Epithelial cell of proximal tubule (primary cell): ENCODE data around the gene WDFY4. TPM values are rescaled to one million over a fixed set of nuclear protein-coding genes. Genes with fewer than 3 reads are reported as not detected.

Experiments used
- DNase-seq: peaks from one replicate; pipeline ENCODE4 v3.0.0-alpha.2; 2011; ENCODE audit warnings: low read depth
- H3K4me3 ChIP-seq: 2 replicates; pipeline ENCODE4 v1.5.1; 2011; ENCODE audit warnings: low read depth, mild to moderate bottlenecking, low read length
- total RNA-seq: library from RNA; depleted of rRNA; stranded (reverse); fragments of >200 nt; gene quantifications from 2 replicates; pipeline ENCODE4 v1.2.3, GENCODE V29; 2015
- TF ChIP-seq, protein P1 (sequence below): conservative IDR thresholded peaks from 2 replicates; pipeline ENCODE4 v1.5.1; 2012; ENCODE audit warnings: low read depth, mild to moderate bottlenecking, low read length

WDFY4 gene
- total RNA-seq, 1 donor from 2014 or later = not detected

DNA sequence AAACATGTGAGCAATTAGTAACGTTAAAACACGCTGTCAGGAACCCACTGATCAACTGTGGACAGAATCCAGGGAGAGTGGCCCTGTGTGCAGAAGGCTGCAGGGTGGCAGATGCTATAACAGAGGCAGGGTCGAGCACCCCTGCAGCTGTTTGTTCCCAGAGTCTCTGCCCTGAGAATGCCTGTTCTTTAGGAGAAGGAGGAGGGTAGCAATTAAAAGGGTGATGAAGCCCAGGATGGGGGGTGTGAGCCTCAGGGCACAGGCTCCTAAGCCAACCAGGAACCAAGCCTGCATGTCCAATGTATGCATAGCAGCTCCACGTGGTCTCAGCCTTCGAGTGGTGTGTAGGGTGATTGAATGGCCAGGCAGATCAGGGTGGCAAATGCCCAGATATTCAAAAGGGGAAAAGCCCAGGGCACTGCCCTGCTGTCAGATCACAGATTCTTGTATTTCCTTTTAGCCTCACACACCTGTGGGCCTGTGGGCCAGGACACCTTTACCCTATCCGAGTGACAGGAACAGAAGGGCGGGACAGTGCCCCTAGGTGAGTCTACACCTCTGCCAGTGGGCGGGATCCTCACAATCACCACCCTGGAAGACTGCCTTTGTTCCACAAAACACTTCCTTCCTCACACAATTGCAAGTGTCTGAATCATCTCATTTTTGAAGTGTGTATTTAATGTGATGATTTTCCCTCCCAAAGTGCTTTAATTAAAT is 7.3 kb downstream of the WDFY4 start:
- TF ChIP-seq, protein P1, sequence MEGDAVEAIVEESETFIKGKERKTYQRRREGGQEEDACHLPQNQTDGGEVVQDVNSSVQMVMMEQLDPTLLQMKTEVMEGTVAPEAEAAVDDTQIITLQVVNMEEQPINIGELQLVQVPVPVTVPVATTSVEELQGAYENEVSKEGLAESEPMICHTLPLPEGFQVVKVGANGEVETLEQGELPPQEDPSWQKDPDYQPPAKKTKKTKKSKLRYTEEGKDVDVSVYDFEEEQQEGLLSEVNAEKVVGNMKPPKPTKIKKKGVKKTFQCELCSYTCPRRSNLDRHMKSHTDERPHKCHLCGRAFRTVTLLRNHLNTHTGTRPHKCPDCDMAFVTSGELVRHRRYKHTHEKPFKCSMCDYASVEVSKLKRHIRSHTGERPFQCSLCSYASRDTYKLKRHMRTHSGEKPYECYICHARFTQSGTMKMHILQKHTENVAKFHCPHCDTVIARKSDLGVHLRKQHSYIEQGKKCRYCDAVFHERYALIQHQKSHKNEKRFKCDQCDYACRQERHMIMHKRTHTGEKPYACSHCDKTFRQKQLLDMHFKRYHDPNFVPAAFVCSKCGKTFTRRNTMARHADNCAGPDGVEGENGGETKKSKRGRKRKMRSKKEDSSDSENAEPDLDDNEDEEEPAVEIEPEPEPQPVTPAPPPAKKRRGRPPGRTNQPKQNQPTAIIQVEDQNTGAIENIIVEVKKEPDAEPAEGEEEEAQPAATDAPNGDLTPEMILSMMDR = no peak
- DNase-seq = no peak
- no peak overlapping the region for H3K4me3 ChIP-seq

DNA sequence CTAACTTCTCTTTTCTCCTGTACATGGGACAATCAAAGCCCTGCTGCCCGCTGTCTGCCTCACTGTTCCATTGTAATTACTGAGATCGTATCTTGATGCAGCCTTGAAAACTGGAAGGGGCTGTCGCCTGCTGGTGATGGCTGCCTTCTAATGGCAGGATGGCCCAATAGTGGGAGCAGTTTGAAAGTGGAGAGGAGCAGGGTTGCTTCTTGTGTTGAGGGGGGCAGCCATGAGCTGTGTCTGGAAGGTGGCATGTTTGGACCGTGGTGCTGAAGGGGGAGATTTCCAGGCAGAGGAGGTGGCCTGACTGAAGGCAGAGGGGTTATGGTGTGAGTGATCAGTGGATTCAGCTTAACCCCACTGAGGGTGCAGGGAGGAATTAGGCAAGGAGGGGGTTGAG is 8.1 kb downstream of the WDFY4 start:
- H3K4me3 ChIP-seq = no peak overlapping the region
- DNase-seq = no peak
- TF ChIP-seq, protein P1 = no peak

DNA sequence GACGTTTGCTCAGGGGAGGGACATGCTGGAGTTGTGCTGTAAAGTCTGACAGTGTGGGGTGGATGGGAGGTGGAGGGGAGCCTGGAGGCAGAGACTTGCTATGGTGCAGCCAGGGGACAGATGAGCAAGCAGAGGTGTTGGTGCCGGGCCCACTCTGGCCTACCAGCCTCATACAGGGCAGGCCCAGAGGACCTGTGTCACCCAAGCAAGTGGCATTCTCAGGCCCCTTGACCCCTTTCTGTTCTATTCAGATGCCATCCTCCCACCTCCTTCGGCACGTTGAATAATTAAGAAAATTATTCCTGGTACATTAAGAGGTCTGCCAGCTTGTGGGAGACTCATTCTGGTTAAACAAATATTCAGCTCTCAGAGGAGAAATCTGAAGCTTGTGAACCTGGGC is 8.5 kb downstream of the WDFY4 start:
- no peak for DNase-seq
- TF ChIP-seq, protein P1 = no peak

DNA sequence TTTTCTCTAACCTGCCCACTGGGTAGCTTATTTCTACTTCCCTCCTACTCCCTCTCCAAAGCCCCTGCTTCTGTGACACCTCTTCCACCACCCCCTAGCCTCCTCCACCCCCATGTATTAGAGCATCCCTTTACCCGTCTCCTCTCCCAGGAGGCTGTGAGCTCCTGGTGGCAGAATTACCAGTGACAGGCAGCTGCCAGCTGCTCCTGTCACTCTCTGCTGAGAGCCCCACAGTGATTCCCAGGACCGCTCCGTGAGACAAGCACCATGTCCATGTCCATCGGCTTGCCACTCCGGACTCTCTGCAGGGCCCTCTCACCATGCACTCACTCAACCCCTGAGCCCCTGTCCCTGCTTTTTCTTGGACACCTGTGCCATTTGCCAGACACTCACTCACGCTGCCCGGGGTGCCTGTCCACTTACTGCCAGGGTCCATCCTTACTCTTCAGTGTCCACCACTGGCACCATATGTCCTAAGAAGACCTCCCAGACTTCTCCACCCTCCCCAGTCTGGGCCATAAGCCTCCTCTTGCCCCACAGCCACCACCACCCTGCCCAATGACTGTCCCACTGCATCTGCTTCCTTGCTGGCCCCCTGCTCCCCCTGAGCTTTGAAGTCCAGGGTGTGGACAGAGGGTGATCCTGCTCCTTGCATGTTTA is 9.8 kb downstream of the WDFY4 start:
- DNase-seq = no peak
- TF ChIP-seq, protein P1 = no peak
- no peak overlapping the region for H3K4me3 ChIP-seq

More for the DNA sequence above, 8.5 kb downstream of the WDFY4 start:
- H3K4me3 ChIP-seq = no peak overlapping the region

DNA sequence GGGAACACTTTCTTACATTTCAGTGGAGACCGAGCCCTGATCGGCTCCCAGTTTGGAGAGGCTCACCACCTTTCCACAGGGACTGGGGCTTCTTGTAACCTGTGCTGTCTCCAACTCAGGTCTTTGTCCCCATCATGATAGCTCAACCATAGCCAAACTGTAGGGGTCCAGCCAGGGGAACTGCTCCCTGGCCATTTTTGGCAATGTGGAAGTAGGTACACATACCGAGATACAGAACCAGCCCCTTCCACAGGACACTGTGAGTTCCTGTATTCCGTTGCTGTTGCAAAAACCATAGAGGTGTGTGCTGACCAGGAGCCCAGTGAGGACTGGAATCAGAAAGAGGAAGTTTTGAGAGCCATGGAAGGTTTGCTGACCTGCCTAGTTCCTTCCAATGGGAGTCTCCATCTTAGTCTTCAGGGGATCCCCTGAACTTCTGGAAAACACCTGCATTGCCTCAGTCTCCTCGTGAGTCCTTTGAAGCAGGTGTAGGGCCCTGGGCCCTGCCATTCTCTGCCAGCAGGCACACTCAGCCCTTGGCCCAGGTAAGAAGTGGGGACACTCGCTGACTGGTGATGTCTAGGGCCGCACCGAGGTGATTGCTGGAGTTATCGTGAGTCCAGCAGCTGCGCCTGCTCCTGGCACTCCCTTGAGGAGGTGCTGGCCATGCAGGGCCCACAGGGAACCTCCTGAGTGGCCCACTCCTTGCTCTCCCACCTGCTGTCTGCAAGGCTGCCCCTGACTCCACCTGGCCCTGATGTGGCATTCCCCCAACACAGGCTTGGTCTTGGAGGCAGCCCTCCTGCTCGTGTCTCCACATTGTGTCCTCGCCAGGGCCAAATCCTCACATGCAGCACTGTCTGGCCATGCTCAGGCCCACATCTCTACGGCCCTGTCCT is 11.2 kb downstream of the WDFY4 start:
- no peak overlapping the region for H3K4me3 ChIP-seq
- TF ChIP-seq, protein P1 = no peak
- DNase-seq = no peak

DNA sequence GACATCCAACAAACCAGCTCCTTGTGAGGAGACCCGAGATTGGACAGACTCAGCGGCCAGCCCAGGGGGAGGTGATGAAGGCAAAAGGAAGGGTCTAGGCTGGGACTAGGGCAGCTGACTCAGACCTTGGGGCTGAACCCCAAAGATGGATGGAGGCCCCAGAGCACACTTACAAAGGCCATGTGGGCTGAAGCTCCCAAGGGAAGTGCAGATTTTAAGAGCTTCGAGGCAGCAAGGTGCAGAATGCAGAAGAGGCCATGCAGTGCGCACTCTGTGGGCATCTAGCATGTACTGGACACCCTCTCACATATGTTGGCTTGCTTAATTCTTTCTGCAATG is 11.8 kb downstream of the WDFY4 start:
- DNase-seq = no peak
- no peak overlapping the region for H3K4me3 ChIP-seq
- TF ChIP-seq, protein P1 = no peak
